SKM-1 (cell line): ENCODE results near the gene MAGI2.

Experiments
- DNase-seq: peaks from one replicate; lab custom pipeline; 2025; ENCODE audit not compliant: unreplicated experiment; lab: John Stamatoyannopoulos, UW

The MAGI2 gene

DNA sequence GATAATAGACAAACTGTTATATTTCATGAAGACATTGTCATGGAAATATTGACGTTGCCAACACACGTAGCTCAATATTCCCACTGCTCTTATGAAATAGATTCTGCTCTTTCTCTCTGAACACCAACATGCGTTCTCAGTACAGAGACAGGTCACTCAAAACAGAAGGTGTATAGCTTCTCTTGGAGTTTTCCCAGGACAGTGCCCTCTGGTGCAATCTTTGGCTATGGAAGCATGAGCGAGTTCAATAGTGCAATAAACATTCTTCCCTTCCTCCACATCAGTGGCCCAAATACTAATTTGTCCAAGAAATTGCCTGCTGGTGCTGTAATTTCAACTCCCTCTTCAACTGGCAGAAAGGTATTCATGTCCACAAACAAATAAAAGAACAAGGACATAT lies 145.3 kb downstream of the MAGI2 start:
- DNase-seq = no peak

DNA sequence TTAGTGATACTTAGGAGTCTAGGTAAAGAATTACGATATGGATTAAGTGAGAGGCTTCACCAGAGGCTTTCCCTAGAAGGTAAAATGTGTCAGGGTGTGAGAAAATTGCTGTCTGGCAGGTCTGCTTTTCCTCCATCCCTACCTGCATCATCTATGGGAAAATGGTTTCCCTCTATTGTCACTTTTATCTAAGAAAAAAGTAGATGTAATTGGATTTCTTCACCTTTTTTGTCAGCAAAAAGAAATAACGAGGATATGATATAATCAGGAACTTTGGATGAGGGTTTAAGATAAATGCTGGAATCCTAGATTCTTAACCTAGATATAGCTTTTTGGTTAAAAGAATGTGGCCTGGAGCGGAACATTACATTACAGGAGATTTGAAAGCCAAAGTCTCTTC lies 146.1 kb downstream of the MAGI2 start:
- DNase-seq = no peak

DNA sequence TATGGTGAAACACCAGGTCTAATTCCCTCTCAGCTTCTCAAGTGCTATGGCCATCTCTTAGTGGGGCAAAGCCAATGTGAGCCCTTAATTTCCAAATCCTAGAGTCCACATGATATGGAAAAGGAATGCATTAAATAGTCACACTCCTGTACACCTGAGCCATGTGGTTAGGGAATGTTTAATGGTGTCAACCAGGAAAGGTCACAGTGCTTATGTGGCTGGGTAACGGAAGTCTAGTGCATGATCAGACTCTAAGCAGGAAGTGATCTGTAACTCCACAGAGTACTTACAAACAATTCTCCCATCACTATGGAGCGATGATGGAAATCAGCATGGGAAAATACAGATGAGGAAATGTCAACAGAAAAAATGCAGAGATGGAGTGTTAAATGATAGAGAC lies 148.8 kb downstream of the MAGI2 start:
- no peak for DNase-seq

DNA sequence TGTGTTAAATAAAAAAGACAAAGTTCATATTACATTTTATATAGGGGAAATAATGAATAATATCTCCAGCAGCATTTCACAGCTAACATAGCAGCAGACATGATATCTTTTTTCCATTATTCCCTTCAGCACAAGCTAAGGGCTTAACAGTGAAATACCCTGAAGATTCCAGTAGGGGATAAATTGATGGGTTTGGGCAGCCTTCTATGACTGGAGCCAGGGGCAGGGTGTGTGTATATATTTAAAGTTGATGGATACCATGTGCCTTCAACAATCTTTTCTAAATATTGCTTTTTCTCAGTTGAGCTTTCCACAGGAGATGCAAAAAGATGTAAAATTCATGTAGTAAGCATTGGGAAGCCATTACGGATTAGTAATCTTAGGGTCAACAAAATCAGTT lies 151.2 kb downstream of the MAGI2 start:
- no peak for DNase-seq

DNA sequence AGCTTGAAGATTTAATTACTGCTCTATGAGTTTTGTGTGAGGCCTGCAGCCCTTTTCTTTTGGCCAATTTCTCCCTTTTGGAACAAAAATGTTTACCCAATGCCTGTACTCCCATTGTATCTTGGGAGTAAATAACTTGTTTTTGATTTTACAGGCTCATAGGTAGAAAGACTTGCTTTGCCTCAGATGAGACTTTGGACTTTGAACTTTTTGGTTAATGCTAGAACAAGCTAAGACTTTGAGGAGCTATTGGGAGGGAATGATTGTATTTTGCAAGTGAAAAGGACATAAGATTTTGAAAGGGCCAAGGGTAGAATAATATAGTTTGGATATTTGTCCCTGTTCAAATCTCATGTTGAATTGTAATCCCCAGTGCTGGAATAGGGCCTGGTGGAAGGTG lies 152.0 kb downstream of the MAGI2 start:
- no peak for DNase-seq

DNA sequence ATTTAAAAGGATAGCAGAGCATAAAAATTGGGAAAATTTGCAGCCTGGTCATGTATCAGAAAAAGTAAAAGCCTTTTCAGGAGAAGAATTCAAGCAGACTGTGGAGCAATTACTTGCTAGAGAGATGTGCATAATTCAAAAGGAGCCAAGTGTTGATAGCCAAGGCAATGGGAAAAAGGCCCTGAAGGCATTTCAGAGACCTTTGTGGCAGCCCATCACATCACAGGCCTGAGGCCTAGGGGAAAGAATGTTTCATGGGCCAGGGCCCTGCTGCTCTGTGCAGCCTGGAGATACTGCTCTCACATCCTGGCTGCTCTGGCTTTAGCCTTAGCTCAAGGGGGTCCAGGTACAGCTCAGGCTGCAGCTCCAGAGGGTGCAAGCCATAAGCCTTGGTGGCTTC lies 152.9 kb downstream of the MAGI2 start:
- DNase-seq = no peak

DNA sequence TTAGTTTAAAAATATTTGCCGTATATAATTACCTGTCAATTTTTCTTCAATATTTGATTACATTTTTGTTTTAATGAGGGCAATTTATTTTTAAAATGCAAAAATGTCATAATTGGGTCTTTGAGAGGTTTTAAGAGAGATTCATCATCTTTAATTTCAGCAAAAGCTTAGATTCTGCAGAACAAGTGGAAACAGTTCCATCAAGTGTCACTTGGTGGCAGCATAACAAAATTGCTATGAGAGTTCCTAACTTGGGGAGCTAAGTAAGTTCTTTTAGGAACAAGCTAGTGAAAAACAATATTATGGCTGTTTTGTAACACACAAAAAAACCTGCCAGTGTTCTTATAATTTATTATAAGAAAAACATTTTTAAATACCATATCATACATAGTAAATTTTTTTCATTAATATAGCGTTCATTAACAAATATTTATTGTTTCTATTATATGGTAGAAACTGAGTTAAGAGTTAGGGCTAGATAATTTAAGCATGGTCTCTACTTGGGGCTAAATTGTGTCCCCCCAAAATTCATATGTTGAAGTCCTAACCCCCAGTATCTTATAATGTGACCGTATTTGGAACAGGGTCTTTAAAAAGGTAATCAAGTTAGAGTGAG lies 155.2 kb downstream of the MAGI2 start:
- no peak for DNase-seq

DNA sequence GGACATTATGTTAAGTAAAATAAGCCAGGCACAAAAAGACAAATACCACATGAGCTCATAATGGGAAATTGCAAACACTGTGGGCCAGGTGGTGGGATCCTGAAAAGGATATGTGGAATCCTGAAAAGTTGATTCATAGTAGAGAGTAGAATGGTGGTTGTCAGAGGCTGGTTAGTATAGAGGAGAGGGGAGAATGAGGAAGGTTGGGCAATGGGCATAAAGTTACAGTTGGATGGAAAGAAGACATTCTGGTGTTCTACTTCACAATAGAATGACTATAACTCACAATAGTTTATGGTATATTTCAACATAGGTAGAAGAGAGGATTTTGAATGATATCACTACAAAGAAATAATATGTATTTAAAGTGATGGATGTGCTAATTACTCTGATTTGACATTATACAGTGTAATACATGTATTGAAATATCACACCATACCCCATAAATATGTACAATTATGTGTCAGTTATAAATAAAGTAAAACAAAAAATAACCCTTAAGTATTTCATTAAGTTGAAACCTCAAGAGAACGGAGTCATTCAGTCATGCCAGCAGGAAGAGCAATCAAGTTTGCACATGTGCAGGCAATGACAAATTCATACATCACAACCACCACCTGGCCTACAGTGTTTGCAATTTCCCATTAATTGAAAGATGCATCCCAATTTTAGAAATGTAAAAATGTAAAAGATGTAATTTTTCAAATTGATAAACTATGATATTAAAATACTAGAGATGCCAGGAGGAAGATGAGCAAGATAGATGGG lies 156.7 kb downstream of the MAGI2 start:
- no peak for DNase-seq

DNA sequence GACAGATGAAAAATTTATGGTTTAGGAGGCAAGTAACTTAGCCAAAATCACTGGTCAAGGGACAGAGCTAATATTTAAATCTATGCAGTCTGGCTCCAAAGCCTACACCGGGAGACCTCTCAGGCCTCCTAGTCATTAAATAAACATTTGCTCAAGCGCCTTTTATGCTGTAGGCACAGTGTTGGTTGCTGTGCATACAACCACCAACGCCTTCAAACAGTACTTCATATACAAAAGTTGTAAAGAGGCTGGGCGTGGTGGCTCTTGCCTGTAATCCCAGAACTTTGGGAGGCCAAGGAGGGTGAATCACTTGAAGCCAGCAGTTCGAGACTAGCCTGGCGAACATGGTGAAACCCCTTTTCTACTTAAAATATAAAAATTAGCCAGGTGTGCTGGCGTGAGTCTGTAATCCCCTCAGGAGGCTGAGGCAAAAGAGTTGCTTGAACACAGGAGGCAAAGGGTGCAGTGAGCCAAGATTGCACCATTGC lies 159.8 kb downstream of the MAGI2 start:
- DNase-seq = no peak

DNA sequence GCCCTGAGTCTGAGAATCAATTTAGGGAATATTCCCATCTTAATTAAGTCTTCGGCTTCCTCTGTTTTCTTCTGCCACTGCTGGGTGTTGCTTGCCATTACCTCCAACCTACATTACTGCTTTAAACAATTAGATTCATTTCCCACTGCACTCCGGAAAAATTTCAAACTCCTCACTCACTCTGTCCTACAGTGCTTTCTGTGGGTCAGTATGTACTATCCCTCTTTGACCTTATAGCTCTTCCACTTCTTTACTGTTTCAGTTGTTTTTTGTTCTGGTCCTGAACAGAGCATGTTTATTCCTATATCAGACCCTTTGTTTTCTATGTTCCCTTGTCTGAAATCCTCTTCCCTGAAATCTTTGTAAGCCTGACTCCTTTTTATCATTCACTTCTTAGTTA lies 160.6 kb downstream of the MAGI2 start:
- no peak for DNase-seq

DNA sequence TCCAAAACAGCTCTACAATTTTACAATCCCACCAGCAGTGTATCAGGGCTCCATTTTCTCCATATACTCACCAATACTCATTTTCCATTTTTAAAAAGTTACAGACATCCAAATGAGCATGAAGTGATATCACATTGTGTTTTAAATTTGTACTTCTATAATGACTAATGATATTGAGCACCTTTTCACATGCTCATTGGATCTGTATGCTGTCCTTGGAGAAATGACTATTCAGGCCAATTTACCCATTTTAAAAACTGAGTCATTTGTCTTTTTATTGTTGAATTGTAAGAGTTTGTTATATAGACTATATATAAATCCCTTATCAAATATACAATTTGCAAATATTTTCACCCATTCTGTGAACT lies 162.0 kb downstream of the MAGI2 start:
- DNase-seq = no peak

DNA sequence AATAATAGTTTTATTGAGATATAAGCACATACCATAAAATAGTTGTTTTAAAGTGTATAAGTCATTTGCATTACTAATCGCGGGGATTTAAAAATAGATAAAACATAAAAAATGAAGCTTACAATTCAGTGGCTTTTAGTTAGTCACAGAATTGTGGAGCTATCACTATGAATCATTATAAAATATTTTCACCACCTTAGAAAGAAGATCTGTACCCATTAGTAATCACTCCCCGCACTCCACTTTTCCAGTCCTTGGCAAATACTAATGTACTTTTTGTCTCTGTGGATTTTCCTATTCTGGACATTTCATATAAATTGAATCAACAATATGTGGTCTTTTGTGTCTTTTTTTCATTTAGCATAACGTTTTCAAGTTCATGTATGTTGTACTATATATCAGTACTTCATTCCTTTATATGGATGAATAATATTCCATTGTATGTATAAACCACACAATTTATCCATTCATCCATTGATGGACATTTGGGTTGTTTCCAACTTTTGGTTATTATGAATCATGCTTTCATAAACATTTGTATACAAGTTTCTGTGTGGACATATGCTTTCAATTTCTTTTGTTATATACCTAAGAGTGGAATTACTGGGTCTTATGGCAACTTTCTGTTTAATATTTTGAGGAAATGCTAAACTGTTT lies 162.5 kb downstream of the MAGI2 start:
- DNase-seq = no peak

DNA sequence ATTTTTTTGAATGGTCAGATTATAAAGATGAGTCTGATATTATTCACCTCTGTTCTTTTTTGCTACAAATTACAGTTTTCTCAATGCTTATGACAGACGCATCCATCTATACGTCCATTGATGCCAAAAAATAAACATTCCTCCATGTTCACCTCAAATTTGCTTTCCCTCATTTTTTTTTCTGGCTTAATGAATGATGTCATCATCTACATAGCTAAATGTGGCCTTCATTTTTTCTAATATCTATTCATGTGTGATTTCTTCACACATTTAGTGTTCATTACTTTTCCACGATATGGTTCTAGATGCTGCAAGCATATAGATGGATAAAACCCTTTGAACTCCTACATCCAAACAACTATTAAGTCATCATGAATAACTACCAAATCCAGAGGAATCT lies 163.1 kb downstream of the MAGI2 start:
- no peak for DNase-seq

DNA sequence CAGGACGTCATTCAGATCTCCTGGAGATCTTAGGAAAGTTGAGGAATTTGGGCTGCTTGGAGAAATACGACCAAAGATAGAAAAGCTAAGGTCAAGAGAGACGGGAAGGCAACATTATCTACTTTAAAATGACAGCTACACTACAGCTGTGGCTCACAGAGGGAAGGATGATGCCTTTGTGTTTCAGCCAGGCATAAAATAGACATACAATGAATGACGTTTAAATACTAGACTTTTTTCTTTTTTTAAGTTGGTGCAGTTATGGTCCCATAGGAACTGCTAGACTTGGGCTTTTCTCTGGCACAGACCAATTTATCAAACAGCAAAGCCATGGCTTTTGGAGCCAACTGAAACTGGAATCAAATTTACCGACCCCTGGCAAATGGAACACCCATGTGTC lies 164.8 kb downstream of the MAGI2 start:
- DNase-seq = no peak

DNA sequence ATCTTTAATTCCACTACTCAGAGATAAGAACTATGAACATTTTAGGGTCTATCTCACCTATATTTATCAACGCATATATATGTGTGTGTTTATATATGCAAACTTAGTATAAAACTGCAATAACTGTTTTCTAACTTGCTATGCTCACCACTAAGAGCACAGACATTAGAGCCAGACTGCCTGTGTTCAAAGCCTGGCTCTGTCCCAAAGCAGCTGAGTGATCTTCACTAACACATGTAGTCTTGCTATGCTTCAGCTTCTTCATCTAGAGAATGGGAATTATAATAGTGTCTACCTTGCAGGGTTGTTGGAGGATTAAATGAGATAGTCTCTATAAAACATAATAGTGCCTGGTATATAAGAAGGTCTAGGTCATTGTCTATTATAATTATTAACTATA lies 165.5 kb downstream of the MAGI2 start:
- no peak for DNase-seq

DNA sequence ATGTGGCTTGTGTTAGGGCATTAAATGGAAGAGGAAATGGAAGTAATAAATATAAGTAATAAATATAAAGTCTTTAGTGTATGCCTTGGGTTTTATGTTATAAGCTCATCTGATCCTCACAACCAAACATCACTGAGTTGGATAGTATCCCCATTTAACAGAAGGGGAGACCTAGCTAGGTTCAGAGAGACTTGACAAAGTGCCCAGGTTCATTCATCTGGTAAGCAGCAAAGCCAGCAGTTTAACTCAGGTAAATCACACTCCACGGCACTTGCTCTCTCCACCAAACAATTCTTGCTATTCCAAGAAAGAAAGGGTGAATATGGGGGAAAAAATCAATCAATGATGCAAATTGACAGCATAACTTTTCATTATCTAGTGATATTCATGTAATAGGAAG lies 167.3 kb downstream of the MAGI2 start:
- DNase-seq = no peak

DNA sequence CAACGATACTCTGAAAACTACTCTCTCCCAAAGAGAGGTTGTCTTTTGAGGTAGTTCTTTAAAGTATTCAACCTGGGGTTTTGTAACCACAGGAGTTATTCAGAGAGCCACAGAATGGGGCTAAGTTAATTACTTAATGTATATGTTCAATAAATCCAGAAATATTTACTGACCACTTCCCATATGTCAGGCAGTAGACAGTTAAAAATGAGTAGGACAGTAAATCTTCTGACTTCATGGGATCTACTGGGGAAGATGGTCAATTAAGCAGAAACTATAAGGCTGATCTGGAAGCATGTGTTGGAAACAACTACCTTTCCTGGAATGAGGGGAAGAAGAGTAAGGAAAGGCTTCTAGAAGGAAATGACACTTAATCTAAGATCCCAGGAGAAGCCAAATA lies 167.7 kb downstream of the MAGI2 start:
- no peak for DNase-seq

DNA sequence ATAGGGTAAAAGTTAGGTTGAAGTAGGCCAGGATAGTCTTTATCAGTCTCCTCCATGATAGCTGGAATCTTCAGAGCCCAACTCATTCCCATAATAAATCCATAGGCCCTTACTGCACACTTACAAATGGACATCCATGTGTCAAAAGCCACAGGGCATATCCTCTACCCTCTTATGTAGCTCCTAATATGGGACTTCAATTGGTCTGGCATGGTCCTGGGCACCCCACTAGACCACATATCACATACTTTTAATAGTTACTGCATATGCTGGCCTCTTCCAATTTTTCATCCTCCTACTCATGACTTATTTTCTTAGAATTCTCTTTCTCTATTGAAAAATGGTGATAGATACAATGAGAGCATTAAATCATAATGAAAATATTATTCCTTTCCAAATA lies 169.3 kb downstream of the MAGI2 start:
- DNase-seq = no peak

DNA sequence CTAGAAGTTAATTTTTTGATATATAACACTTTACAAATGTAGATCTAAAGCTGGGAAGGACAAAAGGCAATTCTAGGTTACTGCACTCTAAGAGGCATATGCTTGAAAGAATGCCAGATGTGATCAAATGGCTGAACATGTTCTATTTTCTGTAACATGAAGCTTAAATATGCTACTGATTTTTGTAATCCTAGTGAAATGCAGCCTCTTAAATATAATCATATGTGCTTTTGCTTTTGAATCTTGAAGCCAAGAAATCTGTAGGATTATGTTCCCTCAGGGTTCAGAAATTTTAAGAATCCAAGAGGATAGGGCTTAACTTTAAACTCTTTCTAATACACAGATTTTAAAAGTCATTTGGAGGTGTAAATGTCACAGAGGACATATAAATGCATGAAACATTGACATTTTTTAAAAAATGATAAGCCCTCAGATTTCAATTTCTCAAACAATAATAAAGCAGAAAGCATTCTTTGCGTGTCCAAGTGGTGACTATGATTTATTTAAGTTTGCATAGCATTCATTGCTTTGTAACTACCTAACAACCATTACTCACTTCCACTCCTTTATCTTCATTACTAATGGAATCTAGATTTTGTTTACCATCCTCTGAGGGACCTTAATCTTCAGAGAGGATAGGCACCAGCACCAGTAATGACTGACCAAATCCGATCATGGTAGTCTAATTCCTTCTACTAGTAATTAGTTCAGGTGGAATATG lies 170.4 kb downstream of the MAGI2 start:
- DNase-seq = no peak

DNA sequence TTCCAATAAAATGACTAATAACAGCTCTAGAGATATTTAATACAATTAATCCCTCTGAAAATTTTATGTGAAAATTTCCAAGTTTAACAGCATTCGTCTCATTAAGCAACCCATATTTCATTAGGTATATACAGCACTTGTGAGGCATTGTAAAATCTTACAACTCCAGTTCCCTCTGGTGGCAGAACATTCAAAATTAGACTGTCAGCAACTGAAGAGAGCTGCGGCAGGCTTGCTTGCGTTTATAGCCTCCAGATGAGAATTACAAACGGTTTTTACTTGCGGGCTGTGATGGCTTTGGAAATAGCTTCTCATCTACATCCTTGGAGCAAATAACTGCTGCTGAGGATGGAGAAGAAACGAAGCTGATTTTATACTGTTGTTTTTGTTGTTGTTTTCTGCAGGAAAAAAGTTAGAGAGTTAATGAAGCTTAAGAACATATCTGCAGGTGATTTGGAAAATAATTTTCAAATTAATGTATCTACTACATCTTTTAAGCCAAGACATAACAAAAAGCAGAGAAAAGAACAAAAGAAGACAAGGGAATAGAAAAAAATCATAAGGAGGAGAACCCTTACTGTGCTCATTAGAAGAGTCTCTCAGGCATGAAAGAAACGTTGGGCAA lies 171.3 kb downstream of the MAGI2 start:
- DNase-seq = no peak

DNA sequence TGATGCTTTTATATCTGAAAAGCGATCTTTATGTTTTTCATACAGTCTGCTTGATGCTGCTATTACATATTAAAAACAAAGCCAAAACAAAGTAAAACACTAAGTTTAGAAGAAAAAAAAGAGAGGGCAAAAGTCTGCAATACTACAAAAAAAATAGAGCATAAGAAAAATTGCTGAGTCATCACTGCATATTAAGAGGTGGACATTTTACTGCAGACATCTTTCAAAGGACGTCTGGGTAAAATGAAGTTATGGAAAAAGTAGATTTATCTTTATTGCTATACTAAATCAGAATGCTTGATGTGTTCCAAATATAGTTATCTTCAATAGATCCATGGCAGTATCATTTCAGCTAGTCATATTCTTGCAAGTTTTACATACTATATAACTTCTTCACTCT lies 172.0 kb downstream of the MAGI2 start:
- no peak for DNase-seq
